ENCODE results near the gene GSTP1. TPM values are rescaled to one million over a fixed set of nuclear protein-coding genes. Genes with fewer than 3 reads are reported as not detected.
"Not testable (repeated sequence)": the region's sequence is repeated elsewhere in the genome, so short reads cannot be mapped to it uniquely, and the experiment has no call there.

GSTP1 gene
- polyA plus RNA-seq, 1 experiment, result 716 TPM

DNA sequence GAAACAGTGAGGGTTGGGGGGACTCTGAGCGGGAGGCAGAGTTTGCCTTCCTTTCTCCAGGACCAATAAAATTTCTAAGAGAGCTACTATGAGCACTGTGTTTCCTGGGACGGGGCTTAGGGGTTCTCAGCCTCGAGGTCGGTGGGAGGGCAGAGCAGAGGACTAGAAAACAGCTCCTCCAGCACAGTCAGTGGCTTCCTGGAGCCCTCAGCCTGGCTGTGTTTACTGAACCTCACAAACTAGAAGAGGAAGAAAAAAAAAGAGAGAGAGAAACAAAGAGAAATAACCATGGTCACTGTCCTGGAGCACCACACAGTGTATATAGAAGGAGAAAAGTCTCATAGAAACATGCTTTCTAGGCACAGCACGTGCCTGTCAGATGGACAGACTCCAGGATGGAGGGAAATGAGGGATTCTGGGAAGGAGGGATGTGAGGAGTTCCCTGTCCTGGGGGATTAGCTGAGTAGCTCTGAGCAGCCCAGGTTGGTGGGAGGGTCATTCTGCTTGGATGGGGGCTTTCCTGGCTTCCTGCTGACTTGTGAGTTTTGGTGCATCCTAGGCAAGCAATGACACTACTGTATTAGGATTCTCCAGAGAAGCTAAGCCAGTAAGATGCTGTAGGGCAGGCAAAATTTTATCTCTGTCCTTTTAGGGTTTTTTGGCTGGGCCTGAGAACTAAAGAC lies 3.1 kb downstream of the GSTP1 start:
- ChIA-PET POLR2A (no interaction called here), CTCF (no interaction called here)
- no peak overlapping the region for H3K4me3 ChIP-seq (ENCODE audit: low read depth, low read length)

GRCh38 chr11:67588136-67588503 lies 4.5 kb downstream of the GSTP1 start:
- CTCF ChIA-PET, result no interaction called here

More for the DNA sequence above, 3.1 kb downstream of the GSTP1 start:
- no peak for DNase-seq (ENCODE audit: low read depth, low spot score)
- no peak overlapping the region for H3K27ac ChIP-seq (ENCODE audit: low read depth, low read length)
- no peak for TF ChIP-seq CTCF (IDR thresholded peaks at IDR 0.05; ENCODE audit: low read depth, low read length)
- H3K27me3 ChIP-seq (ENCODE audit: control insufficient read depth, insufficient read depth, low read length), result peaks cover 1% of the 10 kb centered on the region
- H3K9me3 ChIP-seq (ENCODE audit: control insufficient read depth, insufficient read depth, low read length), result no peaks in the 10 kb centered on the region; the same call in 1 of the 2 replicates

DNA sequence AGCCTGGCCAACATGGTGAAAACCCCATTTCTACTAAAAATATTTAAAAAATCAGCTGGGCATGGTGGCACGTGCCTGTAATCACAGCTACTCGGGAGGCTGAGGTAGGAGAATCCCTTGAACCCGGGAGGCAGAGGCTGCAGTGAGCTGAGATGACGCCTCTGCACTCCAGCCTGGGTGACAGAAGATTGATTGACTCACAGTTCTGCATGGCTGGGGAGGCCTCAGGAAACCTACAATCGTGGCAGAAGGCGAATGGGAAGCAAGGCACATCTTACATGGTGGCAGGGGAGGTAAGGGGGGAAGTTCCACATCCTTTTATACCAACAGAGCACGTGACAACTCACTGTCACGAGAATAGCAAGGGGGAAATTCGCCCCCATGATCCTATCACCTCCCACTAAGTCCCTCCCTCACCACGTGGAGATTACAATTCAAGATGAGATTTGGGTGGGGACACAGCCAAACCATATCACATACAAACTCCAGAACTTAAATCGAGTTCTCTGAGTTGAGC lies 5.3 kb downstream of the GSTP1 start:
- H3K27me3 ChIP-seq (ENCODE audit: control insufficient read depth, insufficient read depth, low read length); H3K27ac ChIP-seq (ENCODE audit: low read depth, low read length); H3K9me3 ChIP-seq (ENCODE audit: control insufficient read depth, insufficient read depth, low read length); H3K4me3 ChIP-seq (ENCODE audit: low read depth, low read length); DNase-seq (ENCODE audit: low read depth, low spot score); CTCF ChIA-PET; POLR2A ChIA-PET: not testable (repeated sequence)

More at GRCh38 chr11:67588136-67588503, 4.5 kb downstream of the GSTP1 start:
- no peak for DNase-seq (ENCODE audit: low read depth, low spot score)
- Histone ChIP-seq H3K4me3 (ENCODE audit: low read depth, low read length) (no peak overlapping the region), H3K9me3 (ENCODE audit: control insufficient read depth, insufficient read depth, low read length) (no peaks in the 10 kb centered on the region; the same call in 1 of the 2 replicates), H3K27ac (ENCODE audit: low read depth, low read length) (no peak overlapping the region), H3K27me3 (ENCODE audit: control insufficient read depth, insufficient read depth, low read length) (no peaks in the 10 kb centered on the region)
- POLR2A ChIA-PET, result no interaction called here
- TF ChIP-seq CTCF (IDR thresholded peaks at IDR 0.05; ENCODE audit: low read depth, low read length), result no peak

DNA sequence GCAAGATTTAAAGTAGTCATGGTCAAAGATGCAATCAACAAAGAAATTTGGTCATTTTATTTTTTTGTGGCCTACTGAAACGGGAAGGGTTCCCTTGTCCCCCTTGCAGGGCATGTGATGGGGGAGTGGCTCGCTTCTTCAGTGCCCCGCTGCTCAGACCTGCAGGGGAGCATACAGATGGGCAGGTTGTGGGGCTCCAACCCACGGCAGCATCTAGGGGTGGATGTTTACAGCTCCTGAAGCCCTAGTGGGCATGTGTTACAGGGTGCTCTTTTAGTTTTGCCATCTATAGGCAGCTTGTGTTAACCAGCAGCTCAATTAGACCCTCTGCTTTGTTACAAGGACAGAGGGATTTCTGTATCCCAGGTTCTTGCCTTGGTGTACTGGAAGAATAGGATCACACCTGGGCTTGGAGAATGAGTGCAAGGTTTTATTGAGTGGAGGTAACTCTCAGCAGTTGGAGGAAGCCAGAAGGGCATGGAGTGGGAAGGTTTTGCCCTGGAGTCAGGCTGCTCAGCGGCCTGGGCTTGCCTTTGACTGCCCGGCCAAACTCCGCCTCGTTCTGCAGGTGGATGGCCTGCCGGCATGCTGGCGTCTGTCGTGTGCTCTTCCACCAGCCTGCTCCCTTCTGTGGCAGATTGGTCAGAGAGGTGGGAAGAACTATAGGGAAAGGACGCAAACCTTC lies 9.4 kb downstream of the GSTP1 start:
- no peak overlapping the region for H3K27ac ChIP-seq (ENCODE audit: low read depth, low read length)
- H3K9me3 ChIP-seq (ENCODE audit: control insufficient read depth, insufficient read depth, low read length), result no peaks in the 10 kb centered on the region; the same call in none of the 2 replicates
- no peak for DNase-seq (ENCODE audit: low read depth, low spot score)
- ChIA-PET POLR2A (interaction anchor here (1.7 kb wide), 1 partner anchor 10 kb away, joined by 7 read pairs; the partner anchor contains the start of gene GSTP1), CTCF (no interaction called here)
- no peak for TF ChIP-seq CTCF (IDR thresholded peaks at IDR 0.05; ENCODE audit: low read depth, low read length)
- peaks cover 4% of the 10 kb centered on the region for H3K27me3 ChIP-seq (ENCODE audit: control insufficient read depth, insufficient read depth, low read length)
- H3K4me3 ChIP-seq (ENCODE audit: low read depth, low read length), result no peak overlapping the region

DNA sequence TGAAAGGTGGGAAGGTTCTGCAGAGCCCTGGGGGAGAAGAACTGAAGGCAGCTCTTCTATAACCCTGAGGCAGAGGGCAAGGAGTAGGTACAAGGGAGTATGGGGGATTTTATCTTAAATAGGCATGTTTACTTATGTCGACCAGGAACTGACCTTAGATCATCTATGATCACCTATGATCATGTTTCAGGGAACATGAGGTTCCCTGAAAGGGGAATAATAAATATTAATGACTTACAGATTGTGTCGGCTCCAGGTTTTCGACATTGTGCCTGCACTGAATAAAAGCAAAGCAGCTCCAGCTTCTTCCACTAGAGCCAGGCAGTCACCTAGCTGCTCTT lies 9.9 kb downstream of the GSTP1 start:
- Histone ChIP-seq H3K27ac (ENCODE audit: low read depth, low read length) (no peak overlapping the region), H3K4me3 (ENCODE audit: low read depth, low read length) (no peak overlapping the region), H3K27me3 (ENCODE audit: control insufficient read depth, insufficient read depth, low read length) (peaks cover 4% of the 10 kb centered on the region), H3K9me3 (ENCODE audit: control insufficient read depth, insufficient read depth, low read length) (no peaks in the 10 kb centered on the region; the same call in none of the 2 replicates)
- CTCF ChIA-PET, result no interaction called here
- no peak for DNase-seq (ENCODE audit: low read depth, low spot score)
- no peak for TF ChIP-seq CTCF (IDR thresholded peaks at IDR 0.05; ENCODE audit: low read depth, low read length)
- POLR2A ChIA-PET, result no interaction called here
